ENCODE results near the gene CREB5.

Gene CREB5

GRCh38 chr7:28702171-28702570, 289.9 kb downstream of the CREB5 start:
- no peak overlapping the region for H3K4me3 ChIP-seq (ENCODE audit: low read length)
- no peaks in the 10 kb centered on the region for H3K36me3 ChIP-seq (ENCODE audit: control insufficient read depth, insufficient read depth, low read length)
- H3K9me3 ChIP-seq (ENCODE audit: control insufficient read depth, insufficient read depth, low read length): no peaks in the 10 kb centered on the region
- no peak overlapping the region for H3K27ac ChIP-seq (ENCODE audit: low read length)
- no CpG with 5 or more reads among the region's 4 CpGs for WGBS (ENCODE audit: insufficient coverage, insufficient read length)
- no peak for DNase-seq (ENCODE audit: low read depth, low spot score)
- no peaks in the 10 kb centered on the region for H3K27me3 ChIP-seq (ENCODE audit: control insufficient read depth, insufficient read depth, low read length)
- no peaks in the 10 kb centered on the region for H3K4me1 ChIP-seq (ENCODE audit: control insufficient read depth, insufficient read depth, low read length)

- Histone ChIP-seq H3K27ac (ENCODE audit: low read length) (no peak overlapping the region), H3K27me3 (ENCODE audit: control insufficient read depth, insufficient read depth, low read length) (no peaks in the 10 kb centered on the region), H3K9me3 (ENCODE audit: control insufficient read depth, insufficient read depth, low read length) (no peaks in the 10 kb centered on the region), H3K4me3 (ENCODE audit: low read length) (no peak overlapping the region), H3K36me3 (ENCODE audit: control insufficient read depth, insufficient read depth, low read length) (no peaks in the 10 kb centered on the region), H3K4me1 (ENCODE audit: control insufficient read depth, insufficient read depth, low read length) (no peaks in the 10 kb centered on the region)
- no peak for DNase-seq (ENCODE audit: low read depth, low spot score)
- no CpG with 5 or more reads among the region's 1 CpG for WGBS (ENCODE audit: insufficient coverage, insufficient read length)
Observed at GRCh38 chr7:28703037-28703765, 290.9 kb downstream of the CREB5 start.

DNA sequence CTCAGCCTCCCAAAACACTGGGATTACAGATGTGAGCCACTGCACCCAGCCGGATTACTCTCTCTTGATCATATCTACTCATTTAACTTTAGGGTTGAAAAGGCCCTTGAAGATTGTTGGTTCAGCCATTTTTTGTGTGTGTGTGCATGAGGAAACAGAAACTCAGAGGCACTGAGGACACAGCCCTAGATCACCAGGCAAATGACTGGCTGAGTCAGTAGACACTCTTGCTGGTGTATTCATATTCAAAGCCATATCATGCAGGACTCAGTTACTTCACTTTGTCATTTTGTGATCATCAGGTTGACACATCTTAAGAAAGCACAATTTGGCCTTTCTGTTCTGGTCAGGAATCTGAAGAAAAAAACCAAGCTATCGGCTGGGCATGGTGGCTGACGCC, 292.4 kb downstream of the CREB5 start:
- Histone ChIP-seq H3K4me1 (ENCODE audit: control insufficient read depth, insufficient read depth, low read length) (no peaks in the 10 kb centered on the region), H3K4me3 (ENCODE audit: low read length) (no peak overlapping the region), H3K36me3 (ENCODE audit: control insufficient read depth, insufficient read depth, low read length) (no peaks in the 10 kb centered on the region), H3K27ac (ENCODE audit: low read length) (no peak overlapping the region), H3K9me3 (ENCODE audit: control insufficient read depth, insufficient read depth, low read length) (no peaks in the 10 kb centered on the region), H3K27me3 (ENCODE audit: control insufficient read depth, insufficient read depth, low read length) (no peaks in the 10 kb centered on the region)
- no peak for DNase-seq (ENCODE audit: low read depth, low spot score)
- no CpG with 5 or more reads among the region's 3 CpGs for WGBS (ENCODE audit: insufficient coverage, insufficient read length)

DNA sequence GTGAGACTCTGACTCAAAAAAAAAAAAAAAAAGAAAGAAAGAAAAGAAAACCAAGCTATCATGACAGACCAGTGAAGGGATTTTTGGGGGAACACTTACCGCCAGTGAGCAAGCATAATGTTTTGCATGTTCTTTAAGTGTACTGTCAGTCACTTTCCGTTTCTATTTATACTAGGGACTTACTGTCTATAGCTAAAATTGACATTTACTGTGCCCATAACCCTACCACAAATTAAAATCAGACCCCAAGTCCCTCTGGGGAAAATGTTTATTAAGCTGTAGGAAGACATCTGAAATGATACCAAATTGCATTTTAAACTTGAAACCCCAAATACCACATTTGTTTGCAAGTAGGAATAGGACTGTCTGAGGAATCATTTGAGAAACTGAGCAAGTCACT, 293.0 kb downstream of the CREB5 start:
- no CpG with 5 or more reads among the region's 2 CpGs for WGBS (ENCODE audit: insufficient coverage, insufficient read length)
- H3K36me3 ChIP-seq (ENCODE audit: control insufficient read depth, insufficient read depth, low read length): no peaks in the 10 kb centered on the region
- no peak overlapping the region for H3K27ac ChIP-seq (ENCODE audit: low read length)
- H3K27me3 ChIP-seq (ENCODE audit: control insufficient read depth, insufficient read depth, low read length): no peaks in the 10 kb centered on the region
- no peak for DNase-seq (ENCODE audit: low read depth, low spot score)
- H3K9me3 ChIP-seq (ENCODE audit: control insufficient read depth, insufficient read depth, low read length): no peaks in the 10 kb centered on the region
- H3K4me1 ChIP-seq (ENCODE audit: control insufficient read depth, insufficient read depth, low read length): no peaks in the 10 kb centered on the region
- no peak overlapping the region for H3K4me3 ChIP-seq (ENCODE audit: low read length)

DNA sequence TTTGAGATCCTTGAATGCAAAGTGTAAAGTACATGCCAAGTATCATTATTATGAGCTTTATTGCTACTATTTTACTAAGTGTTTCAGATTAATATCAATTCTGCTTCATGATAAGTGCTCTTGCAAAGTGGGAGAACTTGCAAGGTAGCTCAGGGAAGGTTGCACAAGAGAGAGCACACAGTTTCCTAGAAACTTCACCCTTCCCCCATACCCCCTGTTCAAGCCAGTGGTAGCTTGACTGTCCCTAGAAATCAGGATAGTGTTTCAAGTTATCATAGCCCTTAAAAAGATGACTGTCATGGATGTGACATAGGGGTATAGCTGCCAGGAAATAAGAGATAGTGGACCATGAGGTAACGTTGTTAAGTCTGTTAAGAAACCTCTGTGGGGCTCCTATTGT, 294.3 kb downstream of the CREB5 start:
- Histone ChIP-seq H3K27me3 (ENCODE audit: control insufficient read depth, insufficient read depth, low read length) (no peaks in the 10 kb centered on the region), H3K9me3 (ENCODE audit: control insufficient read depth, insufficient read depth, low read length) (no peaks in the 10 kb centered on the region), H3K4me3 (ENCODE audit: low read length) (no peak overlapping the region), H3K36me3 (ENCODE audit: control insufficient read depth, insufficient read depth, low read length) (no peaks in the 10 kb centered on the region), H3K27ac (ENCODE audit: low read length) (no peak overlapping the region), H3K4me1 (ENCODE audit: control insufficient read depth, insufficient read depth, low read length) (no peaks in the 10 kb centered on the region)
- no peak for DNase-seq (ENCODE audit: low read depth, low spot score)
- no CpG with 5 or more reads among the region's 1 CpG for WGBS (ENCODE audit: insufficient coverage, insufficient read length)

DNA sequence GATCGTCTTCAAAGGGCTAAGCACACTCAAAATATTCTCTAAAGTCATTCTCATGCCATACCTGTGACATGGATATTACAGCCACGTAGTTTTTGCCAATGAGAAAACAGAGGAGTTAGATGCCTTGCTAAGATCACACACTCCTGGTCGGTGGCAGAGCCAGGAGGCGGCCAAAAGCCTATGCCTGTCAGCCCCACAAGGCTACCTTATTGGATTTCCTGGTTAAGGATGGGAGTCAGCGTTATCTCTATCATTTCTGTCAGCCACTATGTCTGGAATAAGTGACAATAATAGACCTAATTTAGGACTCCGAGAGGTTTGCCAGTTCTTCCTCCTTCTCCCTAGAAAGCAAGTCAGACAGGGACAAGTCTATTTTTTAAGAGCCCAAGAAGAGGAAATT, 295.0 kb downstream of the CREB5 start:
- WGBS (ENCODE audit: insufficient coverage, insufficient read length): no CpG with 5 or more reads among the region's 6 CpGs
- Histone ChIP-seq H3K4me3 (ENCODE audit: low read length) (no peak overlapping the region), H3K9me3 (ENCODE audit: control insufficient read depth, insufficient read depth, low read length) (no peaks in the 10 kb centered on the region), H3K27me3 (ENCODE audit: control insufficient read depth, insufficient read depth, low read length) (no peaks in the 10 kb centered on the region), H3K4me1 (ENCODE audit: control insufficient read depth, insufficient read depth, low read length) (no peaks in the 10 kb centered on the region), H3K36me3 (ENCODE audit: control insufficient read depth, insufficient read depth, low read length) (no peaks in the 10 kb centered on the region), H3K27ac (ENCODE audit: low read length) (no peak overlapping the region)
- DNase-seq (ENCODE audit: low read depth, low spot score): no peak

DNA sequence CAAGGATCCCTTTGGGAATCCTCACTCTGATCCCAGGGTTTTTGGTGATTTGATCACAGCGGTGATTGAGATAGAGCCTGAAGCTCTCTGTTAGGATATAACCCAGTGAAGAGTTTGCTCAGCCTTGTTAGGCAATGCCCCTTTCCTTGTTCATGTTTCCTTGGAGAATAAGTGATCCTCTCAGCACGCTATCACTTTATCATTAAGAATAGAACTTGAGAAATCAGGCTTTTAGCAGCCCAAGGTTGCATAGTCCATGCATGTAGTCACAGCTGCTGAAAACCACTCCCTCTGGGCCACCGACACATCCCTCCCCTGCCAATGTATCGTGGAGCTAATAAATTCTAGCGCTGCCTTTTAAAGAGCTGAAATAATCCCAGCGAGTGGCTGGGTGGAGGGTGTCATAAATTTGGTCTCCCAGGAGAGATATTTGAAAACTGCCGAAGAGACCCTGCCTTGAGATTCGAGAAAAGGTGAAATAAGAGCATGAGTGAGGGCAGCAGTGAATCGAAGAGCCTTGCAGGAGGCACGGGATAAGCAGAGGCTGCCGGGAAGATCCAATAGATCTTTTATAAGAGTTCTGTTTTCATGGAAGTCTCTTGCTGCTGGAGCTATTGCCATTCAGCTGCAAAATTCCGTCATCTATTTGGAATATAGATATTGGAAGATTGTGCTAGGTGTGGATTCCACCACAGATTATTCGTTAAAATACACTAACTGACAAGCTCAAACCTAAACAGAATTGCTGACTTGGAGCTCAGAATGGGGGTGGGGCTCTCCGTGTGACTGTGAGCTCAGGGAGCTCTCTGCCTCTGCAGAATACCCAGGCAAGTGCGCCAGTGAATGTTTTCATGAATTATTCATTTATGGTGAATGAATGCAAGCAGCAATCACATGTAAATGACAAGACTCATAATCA, 296.0 kb downstream of the CREB5 start:
- Histone ChIP-seq H3K4me3 (ENCODE audit: low read length) (no peak overlapping the region), H3K36me3 (ENCODE audit: control insufficient read depth, insufficient read depth, low read length) (no peaks in the 10 kb centered on the region), H3K9me3 (ENCODE audit: control insufficient read depth, insufficient read depth, low read length) (no peaks in the 10 kb centered on the region), H3K27ac (ENCODE audit: low read length) (no peak overlapping the region), H3K27me3 (ENCODE audit: control insufficient read depth, insufficient read depth, low read length) (no peaks in the 10 kb centered on the region), H3K4me1 (ENCODE audit: control insufficient read depth, insufficient read depth, low read length) (no peaks in the 10 kb centered on the region)
- DNase-seq (ENCODE audit: low read depth, low spot score): no peak
- no CpG with 5 or more reads among the region's 15 CpGs for WGBS (ENCODE audit: insufficient coverage, insufficient read length)

- no CpG with 5 or more reads among the region's 6 CpGs for WGBS (ENCODE audit: insufficient coverage, insufficient read length)
- Histone ChIP-seq H3K4me3 (ENCODE audit: low read length) (no peak overlapping the region), H3K36me3 (ENCODE audit: control insufficient read depth, insufficient read depth, low read length) (no peaks in the 10 kb centered on the region), H3K27me3 (ENCODE audit: control insufficient read depth, insufficient read depth, low read length) (no peaks in the 10 kb centered on the region), H3K4me1 (ENCODE audit: control insufficient read depth, insufficient read depth, low read length) (no peaks in the 10 kb centered on the region), H3K9me3 (ENCODE audit: control insufficient read depth, insufficient read depth, low read length) (no peaks in the 10 kb centered on the region), H3K27ac (ENCODE audit: low read length) (no peak overlapping the region)
- no peak for DNase-seq (ENCODE audit: low read depth, low spot score)
Observed at GRCh38 chr7:28709748-28710147, 297.4 kb downstream of the CREB5 start.

DNA sequence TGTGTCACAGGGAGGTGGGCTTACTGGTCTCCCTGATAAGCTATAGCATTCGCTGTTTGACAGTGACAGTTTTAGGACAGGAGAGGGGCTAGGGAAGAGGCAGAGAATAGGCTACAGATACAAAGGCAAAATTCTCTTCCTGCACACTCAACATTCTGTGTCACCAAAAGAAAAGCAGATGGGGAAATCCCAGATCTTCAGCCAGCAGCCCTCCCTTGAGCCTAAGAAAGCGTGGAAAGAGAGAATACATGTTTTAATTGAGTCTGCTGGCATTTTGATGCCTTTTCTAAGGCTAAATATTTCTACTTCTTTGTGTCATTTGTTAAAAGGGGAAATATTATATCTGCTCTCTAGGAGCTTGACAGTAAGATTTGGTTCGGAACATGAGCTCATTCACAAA, 298.8 kb downstream of the CREB5 start:
- no peaks in the 10 kb centered on the region for H3K9me3 ChIP-seq (ENCODE audit: control insufficient read depth, insufficient read depth, low read length)
- no peaks in the 10 kb centered on the region for H3K27me3 ChIP-seq (ENCODE audit: control insufficient read depth, insufficient read depth, low read length)
- WGBS (ENCODE audit: insufficient coverage, insufficient read length): no CpG with 5 or more reads among the region's 3 CpGs
- H3K4me3 ChIP-seq (ENCODE audit: low read length): no peak overlapping the region
- DNase-seq (ENCODE audit: low read depth, low spot score): no peak
- H3K4me1 ChIP-seq (ENCODE audit: control insufficient read depth, insufficient read depth, low read length): no peaks in the 10 kb centered on the region
- H3K36me3 ChIP-seq (ENCODE audit: control insufficient read depth, insufficient read depth, low read length): no peaks in the 10 kb centered on the region
- H3K27ac ChIP-seq (ENCODE audit: low read length): no peak overlapping the region

DNA sequence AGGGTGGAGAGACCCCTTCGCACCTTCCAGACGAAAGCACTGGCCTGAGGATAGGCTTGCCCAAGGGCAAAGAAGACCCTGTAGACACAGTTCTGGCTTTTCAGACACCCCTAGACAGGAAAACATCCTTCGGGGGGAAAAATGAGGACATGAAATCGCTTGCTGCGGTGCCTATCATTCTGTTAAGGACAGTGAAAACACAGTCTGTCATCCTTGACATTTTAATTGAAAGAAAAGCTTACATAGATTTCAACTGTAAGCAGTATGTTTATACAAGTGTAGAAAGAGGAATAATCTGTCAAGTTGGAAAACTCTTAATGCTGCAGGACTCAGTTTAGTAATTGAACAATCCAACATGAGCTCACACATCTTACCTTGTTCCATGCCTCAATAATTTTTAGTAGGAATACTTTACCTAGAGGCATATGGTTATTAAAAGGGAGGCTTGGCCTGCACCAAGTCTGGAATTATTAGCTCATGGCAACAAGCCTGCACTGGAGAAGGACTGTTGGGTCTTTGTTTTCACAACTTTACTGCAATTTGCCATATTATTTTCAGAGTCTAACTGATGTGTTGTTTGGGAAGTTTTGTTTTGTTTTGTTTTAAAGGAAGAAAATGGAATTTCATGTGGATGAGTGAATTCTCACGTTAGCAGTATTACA, 302.3 kb downstream of the CREB5 start:
- Histone ChIP-seq H3K4me3 (ENCODE audit: low read length) (no peak overlapping the region), H3K27me3 (ENCODE audit: control insufficient read depth, insufficient read depth, low read length) (no peaks in the 10 kb centered on the region), H3K36me3 (ENCODE audit: control insufficient read depth, insufficient read depth, low read length) (no peaks in the 10 kb centered on the region), H3K9me3 (ENCODE audit: control insufficient read depth, insufficient read depth, low read length) (no peaks in the 10 kb centered on the region), H3K4me1 (ENCODE audit: control insufficient read depth, insufficient read depth, low read length) (no peaks in the 10 kb centered on the region), H3K27ac (ENCODE audit: low read length) (no peak overlapping the region)
- no peak for DNase-seq (ENCODE audit: low read depth, low spot score)
- 100% methylated on average over 1 of the region's 6 CpGs for WGBS (ENCODE audit: insufficient coverage, insufficient read length)

All from iPS DF 6.9 (cell line).